Measurements from ENCODE around the gene ANLN.
"Not testable (repeated sequence)": the region's sequence is repeated elsewhere in the genome, so short reads cannot be mapped to it uniquely, and the experiment has no call there.

Gene ANLN

DNA sequence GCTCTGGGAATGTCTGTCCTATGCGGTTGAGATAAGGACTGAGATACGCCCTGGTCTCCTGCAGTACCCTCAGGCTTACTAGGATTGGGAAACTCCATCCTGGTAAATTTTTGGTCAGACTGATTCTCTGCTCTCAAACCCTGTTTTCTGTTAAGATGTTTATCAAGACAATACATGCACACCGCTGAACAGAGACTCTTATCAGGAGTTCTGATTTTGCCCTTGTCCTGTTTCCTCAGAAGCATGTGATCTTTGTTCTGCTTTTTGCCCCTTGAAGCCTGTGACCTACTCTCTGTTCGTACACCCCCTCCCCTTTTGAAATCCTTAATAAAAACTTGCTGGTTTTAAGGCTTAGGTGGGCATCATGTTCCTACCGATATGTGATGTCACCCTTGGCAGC, 76.3 kb downstream of the ANLN start:
- not testable (repeated sequence) for DNase-seq (ENCODE audit: low spot score)

GRCh38 chr7:36468370-36469101, 78.9 kb downstream of the ANLN start:
- no peak for DNase-seq (ENCODE audit: low spot score)

GRCh38 chr7:36469236-36469635, 79.6 kb downstream of the ANLN start:
- DNase-seq (ENCODE audit: low spot score) = no peak

GRCh38 chr7:36472141-36472729, 82.6 kb downstream of the ANLN start:
- DNase-seq (ENCODE audit: low spot score) = no peak

- peak; percentile 47 for DNase-seq (ENCODE audit: low spot score)
These were observed 84.0 kb downstream of the ANLN start for GRCh38 chr7:36473454-36474282.

DNA sequence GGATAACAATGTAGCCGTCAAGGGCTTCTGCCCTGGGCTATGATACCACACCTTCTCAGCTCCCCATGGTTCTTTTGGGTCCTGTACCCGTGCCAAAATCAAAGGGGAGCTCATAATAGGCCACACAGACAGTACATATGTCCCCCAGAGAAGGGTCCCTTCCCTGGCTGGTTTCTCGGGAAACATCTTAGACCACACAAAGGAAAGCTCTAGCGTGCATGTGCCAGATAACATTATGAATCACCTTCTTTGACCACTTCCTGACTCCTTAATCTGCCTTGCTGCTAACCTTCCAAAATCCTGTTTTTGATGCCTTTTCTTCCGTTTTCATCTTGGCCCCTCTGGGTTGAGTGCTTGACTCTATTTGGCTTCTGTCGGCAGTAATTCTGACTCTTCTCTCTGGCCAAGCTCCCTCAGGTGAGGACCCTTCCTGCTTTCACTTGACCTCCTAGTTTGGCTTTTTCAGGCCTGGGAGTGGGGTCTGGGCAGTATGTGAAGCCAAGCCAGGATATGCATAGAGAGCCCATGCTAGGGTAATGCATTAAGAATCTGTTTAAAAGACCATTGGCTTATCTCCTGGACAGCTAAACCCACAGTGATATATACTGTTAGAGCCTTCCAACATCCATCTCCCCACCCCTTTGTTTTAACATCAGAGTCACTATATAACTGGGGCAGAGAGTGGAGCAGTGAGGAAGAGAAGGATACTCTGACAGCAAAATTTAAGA, 84.8 kb downstream of the ANLN start:
- DNase-seq (ENCODE audit: low spot score) = no peak

DNA sequence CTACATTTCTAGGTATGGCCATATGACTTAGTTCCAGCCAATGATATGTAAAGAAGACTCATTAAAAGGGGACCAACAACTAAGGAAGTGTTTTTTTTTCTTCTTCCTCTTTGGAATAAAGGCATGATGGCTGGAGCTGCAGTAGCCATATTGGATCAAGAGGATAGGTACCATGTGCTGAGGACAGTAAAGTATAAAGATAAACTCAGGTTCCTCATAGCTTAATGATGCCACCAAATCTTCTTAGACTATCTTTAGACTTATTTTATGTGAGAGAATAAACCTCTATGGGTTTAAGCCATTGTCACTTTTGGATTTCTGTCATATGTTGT, 85.3 kb downstream of the ANLN start:
- no peak for DNase-seq (ENCODE audit: low spot score)

GRCh38 chr7:36475381-36475780, 85.7 kb downstream of the ANLN start:
- DNase-seq (ENCODE audit: low spot score) = peak; percentile 38

DNA sequence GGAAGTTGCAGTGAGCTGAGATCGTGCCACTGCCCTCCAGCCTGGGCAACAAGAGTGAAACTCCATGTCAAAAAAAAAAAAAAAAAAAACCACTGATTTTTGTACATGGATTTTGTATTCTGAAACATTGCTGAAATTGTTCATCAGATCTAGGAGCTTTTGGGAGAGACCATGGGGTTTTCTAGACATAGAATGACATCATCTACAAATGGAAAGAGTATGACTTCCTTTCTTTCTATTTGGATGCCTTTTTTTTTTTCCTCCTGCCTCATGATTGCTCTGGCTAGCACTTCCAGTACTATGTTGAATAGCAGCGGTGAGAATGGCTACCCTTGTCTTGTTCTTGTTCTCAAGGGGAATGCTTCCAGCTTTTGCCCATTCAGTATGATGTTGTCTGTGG, 89.1 kb downstream of the ANLN start:
- DNase-seq (ENCODE audit: low spot score) = no peak

- DNase-seq (ENCODE audit: low spot score) = not testable (repeated sequence)
These were observed 94.2 kb downstream of the ANLN start for GRCh38 chr7:36483853-36484252.

DNA sequence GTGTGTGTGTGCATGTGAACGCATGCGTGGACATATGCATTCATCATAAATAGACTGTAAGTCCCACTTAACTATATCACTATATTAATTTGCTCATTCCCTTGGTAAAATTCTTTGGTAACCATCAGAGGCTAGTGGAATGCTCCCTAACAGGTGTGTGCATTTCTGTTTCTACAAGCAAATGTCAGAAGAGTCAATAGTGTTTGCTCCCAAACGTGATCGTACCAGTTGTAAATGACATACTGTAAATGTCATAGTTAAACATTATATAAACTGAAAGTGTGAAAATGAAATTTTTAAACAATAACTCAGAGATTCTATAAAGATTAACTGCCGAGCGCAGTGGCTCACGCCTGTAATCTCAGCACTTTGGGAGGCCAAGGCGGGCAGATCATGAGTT, 94.6 kb downstream of the ANLN start:
- DNase-seq (ENCODE audit: low spot score) = no peak

GRCh38 chr7:36486336-36486735, 96.7 kb downstream of the ANLN start:
- no peak for DNase-seq (ENCODE audit: low spot score)

- DNase-seq (ENCODE audit: low spot score) = peak; percentile 80
These were observed 98.2 kb downstream of the ANLN start for GRCh38 chr7:36487756-36488336.

GRCh38 chr7:36488672-36489071, 99.0 kb downstream of the ANLN start:
- DNase-seq (ENCODE audit: low spot score) = not testable (repeated sequence)

GRCh38 chr7:36490419-36490830, 100.8 kb downstream of the ANLN start:
- no peak for DNase-seq (ENCODE audit: low spot score)

DNA sequence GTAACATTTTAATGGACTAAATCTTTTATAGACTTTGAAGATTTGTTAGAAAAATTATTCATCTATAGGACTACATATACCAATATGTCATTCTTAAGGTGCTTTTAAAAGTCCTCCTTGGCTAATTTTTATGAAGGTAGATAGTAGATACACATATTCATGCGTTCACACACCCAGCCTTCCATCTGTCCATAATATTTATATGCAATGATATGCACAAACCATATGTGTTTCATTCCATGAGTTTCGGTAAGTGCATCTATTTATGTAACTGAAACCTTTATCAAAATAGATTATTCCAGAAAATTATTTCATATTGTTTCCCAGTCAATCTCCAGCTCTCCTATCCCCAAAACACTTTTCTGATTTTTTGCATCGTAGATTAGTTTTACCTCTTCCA, 101.7 kb downstream of the ANLN start:
- DNase-seq (ENCODE audit: low spot score) = no peak

DNA sequence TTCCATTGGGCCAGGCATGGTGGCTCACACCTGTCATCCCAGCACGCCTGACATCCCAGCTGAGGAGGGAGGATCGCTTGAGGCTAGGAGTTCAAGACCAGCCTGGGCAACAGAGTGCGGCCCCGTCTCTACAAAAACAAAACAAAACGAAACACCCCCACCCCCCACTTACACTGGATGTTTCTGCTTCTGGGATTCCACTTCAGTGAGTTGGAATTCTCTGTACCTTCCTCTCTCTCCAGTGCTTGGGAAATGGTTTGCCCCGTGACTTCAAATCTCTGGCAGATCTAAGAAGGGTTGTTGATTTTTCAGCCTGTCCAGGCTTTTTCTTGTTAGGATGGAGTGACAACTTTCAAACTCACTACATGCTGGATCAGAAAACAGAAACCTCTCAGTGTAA, 106.9 kb downstream of the ANLN start:
- DNase-seq (ENCODE audit: low spot score) = no peak

DNA sequence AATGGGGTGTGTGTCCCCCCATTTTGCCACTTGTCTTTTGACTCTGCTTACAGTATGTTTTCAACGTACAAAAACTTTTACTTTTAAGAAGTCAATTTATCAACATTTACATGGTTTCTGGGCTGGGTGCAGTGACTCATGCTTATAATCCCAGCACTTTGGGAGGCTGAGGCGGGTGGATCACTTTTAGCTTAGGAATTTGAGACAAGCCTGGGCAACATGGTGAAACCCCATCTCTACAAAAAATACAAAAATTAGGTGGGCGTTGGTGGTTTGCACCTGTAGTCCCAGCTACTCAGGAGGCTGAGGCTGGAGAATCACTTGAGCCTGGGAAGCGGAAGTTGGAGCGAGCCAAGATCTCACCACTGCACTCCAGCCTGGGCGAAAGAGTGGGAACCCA, 107.5 kb downstream of the ANLN start:
- DNase-seq (ENCODE audit: low spot score) = not testable (repeated sequence)

- DNase-seq (ENCODE audit: low spot score) = no peak
These were observed 108.1 kb downstream of the ANLN start for GRCh38 chr7:36497775-36498174.
